K562 (cell line): ENCODE results near the gene CMTM8.

ENCODE experiments used
- CXXC5 ChIP-seq: fragments of 250-450 bp; sonication (Bioruptor Pico); IDR thresholded peaks from 2 replicates; pipeline ENCODE4 v1.8.0; 2022; ENCODE audit warnings: inconsistent platforms, mild to moderate bottlenecking, moderate library complexity
- EGR1 ChIP-seq: fragments of 450-650 bp; conservative IDR thresholded peaks from 2 replicates; pipeline ENCODE4 v1.6.1; 2017; ENCODE audit warnings: mild to moderate bottlenecking
- ETS1 ChIP-seq: conservative IDR thresholded peaks from 2 replicates; pipeline ENCODE4 v1.6.1; 2011; ENCODE audit warnings: low read depth, mild to moderate bottlenecking, low read length; ENCODE audit not compliant: control insufficient read depth
- EZH2 ChIP-seq: IDR thresholded peaks from 2 replicates; pipeline ENCODE4 v1.6.1; 2012; ENCODE audit warnings: low read depth, mild to moderate bottlenecking, inconsistent platforms, low read length, borderline replicate concordance
- NR2C2 ChIP-seq, 2 experiments: fragments of 200-800 bp in 1 of 2; sonication (Bioruptor generic) in 1 of 2; sonication (generic) in 1 of 2; formaldehyde crosslinking in 1 of 2; IDR thresholded peaks; 2 replicates each; pipeline versions ENCODE4 v1.6.1 to v1.8.0; 2016 to 2022; ENCODE audit warnings: mild to moderate bottlenecking in 1 of 2, missing compliant biosample characterization in 1 of 2, missing genetic modification characterization in 1 of 2, missing genetic modification reagents in 1 of 2
- SAP30 ChIP-seq: fragments of 200-600 bp; sonication (generic); IDR thresholded peaks from 2 replicates; pipeline ENCODE4 v1.6.1; 2012; ENCODE audit warnings: borderline replicate concordance, low read depth, mild to moderate bottlenecking, moderate library complexity, low read length, control low read depth, inconsistent platforms; ENCODE audit not compliant: insufficient read depth, poor library complexity, severe bottlenecking
- TCF3 ChIP-seq: sonication (generic); formaldehyde crosslinking; IDR thresholded peaks from 2 replicates; pipeline ENCODE4 v1.4.0; 2020; ENCODE audit warnings: mild to moderate bottlenecking, missing genetic modification reagents
- XRCC5 ChIP-seq: fragments of 200-400 bp; formaldehyde crosslinking; IDR thresholded peaks from 2 replicates; pipeline ENCODE4 v1.6.1; 2017; ENCODE audit warnings: low read depth, mild to moderate bottlenecking, low read length
- ZFP1 ChIP-seq: fragments of 450-650 bp; formaldehyde crosslinking; IDR thresholded peaks from 2 replicates; pipeline ENCODE4 v1.4.0; 2020; ENCODE audit warnings: mild to moderate bottlenecking, mixed read lengths
- ZNF274 ChIP-seq: IDR thresholded peaks from 2 replicates; pipeline ENCODE4 v1.6.1; 2011; ENCODE audit warnings: low read depth, mild to moderate bottlenecking, low read length, moderate library complexity, borderline replicate concordance

DNA sequence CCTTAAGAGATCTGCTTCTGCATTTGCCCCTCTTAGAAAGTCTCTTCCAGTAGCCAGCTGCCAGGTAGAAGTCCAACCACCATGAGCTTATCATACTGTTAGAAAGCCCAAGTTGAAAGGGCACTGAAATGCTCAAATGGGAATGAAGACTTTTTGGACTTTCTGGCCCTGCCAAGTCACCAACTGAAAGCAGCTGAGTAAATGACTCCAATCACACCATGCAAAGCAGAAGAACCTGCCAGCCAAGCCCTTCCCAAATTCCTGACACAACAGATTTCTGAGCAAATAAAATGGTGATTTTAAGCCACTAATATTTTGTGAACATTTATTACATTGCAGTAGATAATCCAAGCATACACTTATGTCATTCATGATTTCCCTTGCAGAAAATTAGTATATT is 2.1 kb upstream of the CMTM8 start:
- TF ChIP-seq CXXC5 (no peak), EZH2 (no peak), EGR1 (no peak), SAP30 (no peak), ZFP1 (CRISPR knock-in tag) (no peak), ZNF274 (no peak), TCF3 (CRISPR knock-in tag) (no peak), NR2C2 (CRISPR knock-in tag; IDR thresholded peaks at IDR 0.05) (no peak), NR2C2 (tag; IDR thresholded peaks at IDR 0.05) (no peak), XRCC5 (no peak), ETS1 (no peak)
